Subcutaneous adipose tissue (tissue), 4 donors: ENCODE measurements around the gene CAMKV. TPM values are rescaled to one million over a fixed set of nuclear protein-coding genes. Genes with fewer than 3 reads are reported as not detected.

Experiments used
- CTCF ChIP-seq: fragments of 450-650 bp; IDR thresholded peaks from one replicate; pipeline ENCODE4 v1.5.1; 2016; ENCODE audit warnings: low read depth, mild to moderate bottlenecking, control low read depth, antibody characterized with exemption, moderate library complexity
- total RNA-seq, 4 donors: library from RNA; depleted of rRNA; stranded (reverse); fragments of >200 nt; gene quantifications; one replicate each; pipeline ENCODE4 v1.1.0, GENCODE V29; 2016

CAMKV gene
- total RNA-seq, 4 donors from 2014 or later: not detected

- no peak for TF ChIP-seq CTCF
Observed at GRCh38 chr3:49859576-49860305, 10.0 kb downstream of the CAMKV start.

GRCh38 chr3:49856181-49857005 is 13.3 kb downstream of the CAMKV start, which contains the start of gene TRAIP:
Gene TRAIP (minus strand): TSS chr3:49856564. CDS start chr3:49856453, 111 bp downstream.
- TF ChIP-seq CTCF: no peak

- no peak for TF ChIP-seq CTCF
Observed at GRCh38 chr3:49855662-49856061, 14.0 kb downstream of the CAMKV start.

- TF ChIP-seq CTCF: no peak
Observed at GRCh38 chr3:49845694-49846093, 24.0 kb downstream of the CAMKV start.

GRCh38 chr3:49844464-49845183 is 25.1 kb downstream of the CAMKV start:
- TF ChIP-seq CTCF: no peak

- no peak for TF ChIP-seq CTCF
Observed at GRCh38 chr3:49842843-49843517, 26.7 kb downstream of the CAMKV start.
